Right renal cortex interstitium (tissue), 3 donors: Measurements from ENCODE around the gene CDK5RAP2. TPM values are rescaled to one million over a fixed set of nuclear protein-coding genes. Genes with fewer than 3 reads are reported as not detected.
"Not testable (repeated sequence)": the region's sequence is repeated elsewhere in the genome, so short reads cannot be mapped to it uniquely, and the experiment has no call there.

Source experiments
- DNase-seq, 3 donors: peaks; one replicate each; pipeline ENCODE4 v3.0.0-alpha.2; 2013; ENCODE audit warnings: low read depth in 3 of 3, low spot score in 2 of 3
- polyA plus RNA-seq, 3 donors: library from polyadenylated mRNA; unstranded; fragments of 120-200 nt; gene quantifications; one replicate each; pipeline ENCODE4 v1.2.1, GENCODE V29; 2013; ENCODE audit not compliant: insufficient read length in 3 of 3

Gene CDK5RAP2
- 10 to 100 TPM; 55.3 to 62.5 (median 58.9) TPM for polyA plus RNA-seq

DNA sequence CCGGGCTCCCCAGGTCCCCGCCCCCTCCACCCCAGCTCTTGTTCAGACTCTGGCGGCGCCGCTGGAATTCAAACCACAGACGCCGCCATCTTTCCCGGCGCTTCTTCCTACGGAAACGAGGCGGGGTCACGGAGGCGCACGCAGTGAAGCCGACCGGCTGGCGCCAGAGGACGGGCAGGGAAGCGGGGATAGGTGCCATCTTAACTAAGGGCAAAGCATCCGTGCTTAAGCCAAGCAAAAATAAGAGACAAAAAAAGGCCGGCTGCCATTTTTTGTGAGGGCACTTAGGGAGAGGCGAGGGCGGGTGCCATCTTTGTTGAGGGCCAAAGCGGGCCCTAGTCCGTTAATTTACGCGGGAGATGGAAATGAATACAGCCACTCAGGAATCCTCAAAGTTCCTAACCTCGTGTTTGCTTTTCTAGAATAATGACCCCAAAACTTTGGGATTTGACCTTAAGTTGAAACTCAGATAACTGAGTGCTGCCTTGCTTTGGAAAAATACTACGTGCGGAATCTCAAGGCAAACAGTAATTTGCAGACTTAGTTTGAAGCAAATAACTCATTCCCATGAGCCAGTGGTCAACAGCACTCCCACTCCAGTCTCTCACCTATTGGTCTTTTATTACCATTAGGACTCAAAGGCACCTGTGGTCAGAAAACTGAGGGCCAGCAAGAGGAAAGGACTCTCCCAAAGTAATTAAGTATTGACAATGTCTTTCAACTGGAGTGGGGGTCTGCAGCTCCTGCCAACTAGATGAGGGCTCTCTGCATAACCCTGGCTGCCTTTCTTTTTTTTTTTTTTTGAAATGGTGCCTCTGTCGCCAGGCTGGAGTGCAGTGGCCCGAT, at the start of gene CDK5RAP2:
Gene CDK5RAP2, minus strand, starts transcription at position 117 of the 846 bp plus-strand sequence. CDS start 189 bp downstream, outside the sequence.
- DNase-seq = peak; percentile 87 to 93 (median 90)

DNA sequence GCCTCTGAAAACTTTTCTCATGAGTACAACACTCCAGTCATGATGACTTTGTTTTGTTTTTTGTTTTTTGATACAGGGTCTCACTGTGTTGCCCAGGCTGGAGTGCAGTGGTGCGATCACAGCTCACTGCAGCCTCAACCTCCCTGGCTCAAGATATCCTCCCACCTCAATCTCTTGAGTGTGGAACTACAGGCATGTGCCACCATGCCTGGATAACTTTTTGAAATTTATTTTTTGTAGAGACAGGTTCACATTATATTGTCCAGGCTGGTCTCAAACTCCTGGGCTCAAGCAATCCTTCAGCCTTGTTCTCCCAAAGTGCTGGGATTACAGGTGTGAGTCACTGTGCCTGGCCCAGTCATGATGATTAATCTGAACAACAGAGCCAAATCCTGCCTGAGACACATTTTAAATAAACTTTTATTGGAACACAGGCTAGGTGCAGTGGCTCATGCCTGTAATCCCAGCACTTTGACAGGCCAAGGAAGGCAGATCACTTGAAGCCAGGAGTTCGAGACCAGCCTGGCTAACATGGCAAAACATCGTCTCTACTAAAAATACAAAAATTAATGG, 49.0 kb upstream of the CDK5RAP2 start:
- DNase-seq = not testable (repeated sequence)

DNA sequence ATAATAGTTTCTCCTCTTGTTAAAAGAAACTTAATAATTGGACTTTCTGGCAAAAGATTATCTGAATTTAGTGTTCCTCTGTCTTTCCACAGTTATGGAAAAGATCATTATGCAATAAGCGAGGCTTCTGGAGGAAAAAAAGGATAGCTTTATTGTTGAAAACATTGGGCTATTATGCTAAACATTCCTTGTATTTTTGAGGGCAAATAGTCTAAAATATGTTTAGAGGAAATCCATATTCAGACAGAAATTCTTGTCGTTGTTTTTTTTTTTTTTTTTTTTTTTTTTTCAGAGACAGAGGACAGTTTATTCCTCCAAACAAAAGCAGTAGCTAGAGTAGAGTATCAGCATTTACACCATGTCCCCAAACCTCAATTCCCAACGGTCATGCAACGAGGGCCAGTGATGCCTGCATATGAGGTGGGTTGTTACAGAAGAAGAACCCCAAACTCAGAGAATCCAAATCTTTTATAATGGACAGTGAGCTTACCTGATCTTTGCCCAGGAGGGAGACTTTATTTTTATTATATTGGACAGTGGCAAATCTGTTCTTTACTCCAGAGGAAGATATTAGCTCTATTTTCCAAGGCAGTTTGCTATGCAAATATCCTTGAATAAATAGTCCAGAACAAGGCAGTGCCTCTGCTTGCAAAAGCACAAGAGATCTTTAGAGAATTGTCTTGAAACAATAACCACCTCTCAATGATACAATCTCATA, 48.4 kb upstream of the CDK5RAP2 start:
- no peak for DNase-seq

DNA sequence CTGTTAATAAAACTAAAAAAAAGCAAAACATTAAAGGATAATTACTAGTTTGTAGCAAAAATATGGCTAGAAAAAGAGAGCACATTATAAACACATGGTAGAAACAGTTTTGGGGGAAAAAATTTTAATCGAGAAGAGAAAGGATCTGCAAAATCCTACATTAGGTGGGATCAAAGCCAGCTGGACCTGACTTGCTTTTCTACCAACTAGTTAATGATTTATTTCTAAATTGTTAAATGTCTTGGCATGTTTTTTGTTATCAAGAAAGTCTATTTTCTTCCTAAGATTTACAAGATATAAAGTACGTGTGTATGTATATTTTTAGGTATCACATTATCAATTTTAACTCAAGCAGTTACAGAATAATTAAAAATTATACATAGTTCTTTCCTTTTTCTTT, 47.1 kb upstream of the CDK5RAP2 start:
- no peak for DNase-seq

DNA sequence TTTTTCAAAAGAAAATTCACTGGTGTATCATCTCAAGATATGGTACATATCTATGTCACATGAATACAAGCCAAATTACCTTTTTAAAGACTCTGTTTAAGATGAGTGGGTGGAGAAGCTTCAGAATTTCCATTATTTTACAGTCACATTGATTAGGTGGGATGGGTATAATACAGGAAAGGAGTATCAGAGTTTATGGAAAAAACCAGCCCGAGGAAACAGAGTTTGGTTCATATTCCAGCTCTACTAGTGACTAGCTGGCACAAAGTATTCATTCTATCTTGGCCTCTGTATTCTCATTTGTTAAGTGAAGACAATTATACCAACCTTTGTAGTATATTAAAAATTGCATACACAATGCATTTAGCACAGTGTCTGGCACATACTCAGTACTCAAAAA, 46.5 kb upstream of the CDK5RAP2 start:
- DNase-seq = no peak

DNA sequence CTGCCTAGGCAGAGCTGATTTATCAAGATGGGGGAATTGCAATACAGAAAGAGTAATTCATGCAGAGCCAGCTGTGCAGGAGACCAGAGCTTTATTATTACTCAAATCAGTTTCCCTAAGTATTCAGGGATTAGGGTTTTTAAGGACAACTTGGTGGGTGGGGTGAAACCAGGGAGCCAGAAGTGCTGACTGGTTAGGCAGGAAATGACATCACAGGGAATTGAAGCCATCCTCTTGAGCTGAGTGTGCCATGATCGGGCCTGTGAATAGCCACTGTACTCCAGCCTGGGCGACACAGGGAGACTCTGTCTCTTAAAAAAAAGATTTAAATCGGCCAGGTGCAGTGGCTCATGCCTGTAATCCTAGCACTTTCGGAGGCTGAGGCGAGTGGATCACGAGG, 45.3 kb upstream of the CDK5RAP2 start:
- DNase-seq = no peak

DNA sequence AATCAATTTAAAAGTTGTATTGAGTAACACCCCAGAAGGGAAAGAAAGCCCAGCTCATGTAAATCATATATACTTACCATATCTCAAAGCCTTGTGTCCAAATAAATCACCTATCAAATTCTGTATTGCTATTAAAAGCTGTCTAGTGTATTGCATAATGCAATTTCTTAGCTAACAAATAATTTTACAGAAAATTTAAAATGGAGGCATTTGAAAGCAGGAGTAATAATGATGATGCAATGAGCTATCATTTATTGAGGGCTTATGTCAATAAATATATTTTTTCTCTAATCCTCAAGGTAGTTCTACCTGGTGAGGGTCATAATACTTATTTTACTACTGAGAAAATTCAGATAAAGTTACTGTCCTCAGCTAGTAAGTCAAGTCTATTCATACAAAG, 42.8 kb upstream of the CDK5RAP2 start:
- no peak for DNase-seq

DNA sequence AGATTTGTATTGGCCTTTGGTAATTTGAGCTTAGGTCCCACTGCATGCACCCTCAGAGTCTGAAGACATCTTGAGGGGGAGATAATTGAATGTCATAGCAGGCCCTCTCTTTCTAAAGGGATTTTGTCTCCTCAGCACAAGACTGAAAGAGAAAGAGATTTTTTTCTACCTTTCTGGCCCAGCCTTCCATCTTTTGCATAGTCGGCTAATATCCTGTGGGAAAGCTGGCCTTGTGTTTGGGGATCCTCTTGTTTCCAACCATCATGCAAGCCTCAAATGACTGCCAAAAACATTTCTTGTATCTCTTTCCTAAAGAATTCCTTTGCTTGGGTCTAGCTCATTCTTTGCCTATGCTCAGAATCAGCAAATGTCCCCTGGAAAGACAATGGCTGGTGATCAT, 42.0 kb upstream of the CDK5RAP2 start:
- no peak for DNase-seq

DNA sequence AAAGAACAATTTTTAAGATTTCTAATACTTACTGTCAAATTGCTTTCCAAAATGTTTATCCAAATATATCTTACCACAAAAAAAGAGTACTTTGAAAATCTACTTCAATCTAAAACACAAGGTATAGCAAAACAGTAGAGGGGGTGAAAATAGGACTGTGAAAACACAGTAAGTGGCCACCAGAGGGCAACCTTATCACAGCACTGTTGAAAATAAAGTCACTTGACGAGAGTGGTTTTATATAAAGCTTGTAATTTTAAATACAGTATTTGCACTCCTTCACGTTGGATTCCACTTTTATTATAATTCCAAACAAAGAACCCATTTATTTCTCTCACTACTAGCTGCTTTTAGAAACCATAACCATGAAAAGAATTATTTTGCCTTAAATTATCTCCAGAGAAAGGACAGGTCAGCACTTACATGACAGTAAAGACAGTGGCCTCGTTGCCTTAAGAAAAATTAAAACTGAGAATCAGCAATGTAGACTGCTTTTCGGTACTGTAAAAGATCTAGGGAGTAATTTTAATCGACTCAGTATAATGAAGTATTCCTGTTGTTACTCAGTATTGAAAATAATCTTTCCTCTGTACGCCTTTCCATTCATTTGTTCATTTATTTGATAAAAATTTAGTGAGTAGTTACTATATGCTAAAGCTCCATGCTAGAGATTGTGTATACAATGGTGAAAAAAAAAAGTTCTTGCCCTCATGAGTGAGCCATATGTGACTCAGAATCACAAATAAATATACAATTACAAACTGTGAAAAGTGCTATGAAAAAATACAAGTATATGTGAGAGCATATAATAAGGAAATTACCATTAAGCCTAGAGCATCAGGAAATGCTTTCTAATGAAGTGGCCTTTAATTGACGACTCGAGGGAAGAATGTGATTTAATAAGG, 40.0 kb upstream of the CDK5RAP2 start:
- DNase-seq = peak; percentile 38 to 45 (median 44)

DNA sequence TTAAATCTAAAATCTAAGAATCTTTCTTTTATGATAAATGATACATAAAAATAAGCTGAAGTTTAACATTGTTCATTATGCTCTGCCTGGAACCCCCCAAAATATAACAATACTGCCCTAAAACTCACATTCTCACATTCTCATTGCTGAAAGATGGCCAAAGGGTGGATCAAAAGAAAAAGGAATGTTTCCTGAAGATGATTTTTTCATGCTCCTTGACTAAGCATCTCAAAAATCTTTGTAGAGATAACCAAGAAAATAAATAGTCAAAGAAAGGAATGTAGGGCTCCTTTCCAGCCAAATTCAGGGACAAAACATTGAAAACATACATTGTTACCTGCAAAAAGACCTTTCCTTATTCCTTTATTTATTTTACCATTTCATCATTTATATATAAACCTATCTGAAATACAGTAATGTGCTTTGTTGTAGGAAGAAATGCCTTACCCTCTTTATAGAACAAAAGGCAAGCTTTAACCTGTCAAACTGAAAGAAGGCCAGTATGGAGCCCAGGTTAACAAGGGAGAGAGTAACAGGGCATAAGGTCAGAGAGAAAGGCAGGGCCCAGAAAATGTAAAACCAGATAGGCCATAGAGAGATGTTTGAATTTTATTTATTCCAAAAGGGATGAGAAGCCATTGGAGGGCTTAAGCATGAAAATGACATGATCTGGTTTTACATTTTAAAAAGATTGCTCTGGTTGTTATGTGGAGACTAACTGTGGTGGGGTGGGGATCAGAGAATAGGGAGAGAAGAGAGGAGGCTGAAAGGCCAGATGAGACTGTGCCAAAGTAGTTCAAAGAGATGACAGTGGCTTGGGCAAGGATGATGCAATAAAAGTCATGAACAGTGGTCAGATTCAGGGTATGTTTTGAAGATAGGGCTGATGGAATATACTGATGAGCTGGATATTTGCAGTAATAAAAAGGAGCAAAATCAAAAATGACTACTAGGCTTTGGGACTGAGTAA, 37.3 kb upstream of the CDK5RAP2 start:
- DNase-seq = no peak

DNA sequence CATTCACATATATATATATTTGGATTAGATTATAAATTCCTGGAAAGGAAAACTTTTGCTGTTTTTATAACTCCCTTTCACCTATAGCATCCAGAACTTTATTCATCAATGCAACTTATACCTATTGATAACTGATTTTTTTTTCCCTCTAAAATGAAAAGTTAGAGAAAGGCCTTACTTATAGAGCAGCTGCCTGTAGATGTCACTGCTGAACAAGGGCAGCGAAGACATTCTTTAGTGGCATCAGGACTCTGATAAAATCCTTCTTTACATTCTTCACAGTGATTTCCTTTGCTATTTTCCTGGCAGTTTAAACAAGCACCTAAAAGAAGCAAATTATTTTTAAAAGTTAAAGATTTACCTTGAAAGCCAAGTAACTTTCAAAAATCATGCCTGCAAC, 32.3 kb upstream of the CDK5RAP2 start:
- no peak for DNase-seq

DNA sequence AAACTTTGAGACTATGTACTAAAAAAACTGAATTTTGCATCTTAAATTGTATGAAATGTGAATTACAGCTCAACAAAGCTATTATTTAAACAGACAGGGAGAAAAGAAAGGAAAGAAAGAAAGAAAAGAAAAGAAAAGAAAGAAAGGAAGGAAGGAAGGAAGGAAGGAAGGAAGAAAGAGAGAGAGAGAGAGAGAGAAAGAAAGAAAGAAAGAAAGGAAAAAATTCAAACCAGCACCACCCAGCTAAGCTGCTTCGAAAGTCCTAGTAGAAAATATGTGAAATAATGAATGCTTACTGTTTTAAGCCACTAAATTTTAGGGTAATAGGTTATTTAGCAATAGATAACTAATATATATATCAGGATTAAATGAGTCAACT, 31.7 kb upstream of the CDK5RAP2 start:
- DNase-seq = no peak

DNA sequence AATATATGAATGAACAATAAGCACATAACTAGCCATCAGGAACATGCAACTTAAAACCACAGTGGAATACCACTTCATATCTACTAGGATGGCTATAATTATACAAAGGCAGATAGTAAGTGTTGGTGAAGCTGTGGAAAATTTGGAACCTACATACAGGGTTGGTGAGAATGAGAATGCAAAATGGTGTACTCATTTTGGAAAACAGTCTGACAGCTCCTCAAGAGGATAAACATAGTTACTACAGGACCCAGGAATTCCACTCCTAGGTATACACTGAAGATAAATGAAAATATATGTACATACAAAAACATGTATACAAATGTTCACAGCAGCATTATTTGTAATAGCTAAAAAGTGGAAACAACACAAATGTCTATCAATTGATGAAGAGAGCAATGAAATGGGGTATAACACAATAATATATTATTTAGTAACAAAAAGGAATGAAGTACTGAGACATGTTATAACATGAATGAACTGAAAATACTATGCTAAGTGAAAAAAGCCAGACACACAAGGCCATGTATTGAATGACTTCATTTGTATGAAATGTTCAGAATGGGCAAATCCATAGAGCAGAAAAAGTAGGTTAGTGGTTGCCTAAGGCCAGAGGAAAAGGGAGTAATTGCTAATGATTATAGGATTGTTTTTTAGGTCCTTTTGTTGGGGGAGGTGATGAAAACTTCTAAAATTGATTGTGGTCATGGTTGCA, 31.2 kb upstream of the CDK5RAP2 start:
- DNase-seq = no peak

DNA sequence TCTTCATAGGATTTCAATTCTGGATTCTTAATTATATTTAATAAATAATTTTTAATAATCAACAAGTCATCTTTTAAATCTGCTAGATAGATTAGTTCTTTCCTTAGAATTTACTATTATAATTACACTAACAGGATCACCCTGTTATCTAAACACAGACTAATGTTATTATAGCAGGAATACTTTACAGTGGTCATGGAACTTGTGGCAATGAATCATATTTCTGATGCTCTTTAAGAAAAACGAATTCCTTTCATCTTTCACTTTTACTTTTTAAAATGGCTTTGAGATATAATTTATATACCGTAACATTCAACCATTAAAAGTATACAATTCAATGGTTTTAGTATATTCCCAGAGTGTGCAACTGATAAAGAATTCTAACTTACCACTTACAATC, 29.7 kb upstream of the CDK5RAP2 start:
- DNase-seq = no peak

DNA sequence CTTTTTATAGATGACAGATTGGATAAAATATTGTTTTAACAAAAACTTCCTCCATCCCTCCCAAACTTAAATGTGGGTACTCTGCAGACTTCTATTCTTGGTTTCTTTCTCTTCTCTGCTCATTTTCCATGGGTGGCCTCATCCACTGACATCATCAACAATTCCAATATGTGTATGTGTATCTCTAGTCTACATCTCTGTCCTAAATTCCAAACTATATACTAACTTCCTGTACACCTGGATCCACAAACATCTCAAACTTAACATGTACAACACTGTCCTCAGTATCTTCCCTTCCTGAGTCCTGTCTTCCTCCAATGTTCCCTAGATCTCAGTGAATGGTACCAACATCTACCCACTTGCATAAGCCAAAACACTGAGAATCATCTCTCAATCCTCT, 28.5 kb upstream of the CDK5RAP2 start:
- DNase-seq = no peak

DNA sequence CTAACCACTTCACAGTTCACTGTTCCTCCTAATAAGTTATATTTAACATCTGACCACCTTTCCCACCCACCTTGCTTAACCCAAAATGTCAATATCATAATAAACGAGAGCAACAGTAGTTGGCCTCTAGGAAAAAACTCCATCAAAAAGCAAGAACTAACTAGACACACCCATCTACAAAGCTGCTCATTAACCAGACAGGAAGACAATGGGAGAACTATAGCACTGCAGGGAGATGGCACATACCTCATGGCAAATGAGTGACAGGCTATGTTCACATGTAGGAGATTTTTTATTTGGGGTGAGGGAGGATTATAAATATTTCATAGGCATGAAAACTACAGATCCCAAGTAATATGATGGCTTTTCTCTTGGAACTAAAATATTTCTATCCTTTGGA, 23.6 kb upstream of the CDK5RAP2 start:
- DNase-seq = no peak

DNA sequence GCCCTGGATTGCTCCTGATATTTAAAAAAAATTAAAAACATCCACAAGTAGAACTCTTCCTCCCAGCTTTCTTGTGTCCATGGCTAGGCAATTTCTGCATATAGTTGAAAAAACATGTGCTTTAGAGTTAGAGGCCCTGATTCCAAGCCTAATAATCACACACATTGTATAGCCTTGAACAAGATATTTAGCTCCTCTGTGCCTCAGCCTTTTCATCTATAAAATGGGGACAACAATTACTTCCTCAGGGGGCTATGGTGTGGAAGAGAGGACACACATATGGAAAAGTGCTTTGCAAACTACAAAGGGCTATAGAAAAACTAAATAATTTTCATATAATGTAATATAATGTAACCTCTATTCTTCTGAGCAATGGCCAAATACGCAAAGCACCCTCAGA, 23.0 kb upstream of the CDK5RAP2 start:
- DNase-seq = no peak

DNA sequence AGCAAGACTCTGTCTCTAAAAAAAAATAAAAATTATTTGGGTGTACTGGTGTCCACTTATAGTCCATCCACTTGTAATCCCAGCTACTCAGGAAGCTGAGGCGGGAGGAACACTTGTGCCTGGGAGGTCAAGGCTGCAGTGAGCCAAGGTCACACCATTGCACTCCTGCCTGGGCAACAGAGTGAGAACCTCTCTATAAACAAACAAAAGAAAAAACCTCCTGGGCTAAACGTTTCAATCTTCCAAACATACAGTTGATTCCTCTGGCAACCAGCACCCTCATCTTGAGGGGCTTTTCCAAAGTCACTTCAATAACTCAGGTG, 13.9 kb upstream of the CDK5RAP2 start:
- no peak for DNase-seq
